Glutamatergic neuron (in vitro differentiated cells): ENCODE data around the gene ADCYAP1. TPM values are rescaled to one million over a fixed set of nuclear protein-coding genes. Genes with fewer than 3 reads are reported as not detected.
A peak's percentile ranks its signal among the peaks of the same experiment; 100 is the strongest.

ENCODE experiments used
- DNase-seq: peaks from one replicate; pipeline ENCODE4 v3.0.0; 2022
- H3K27ac Mint-ChIP-seq: one replicate; pipeline ENCODE4 v1.8.0; 2020; ENCODE audit warnings: mild to moderate bottlenecking, mixed read lengths, inconsistent platforms; ENCODE audit not compliant: unreplicated experiment
- H3K27me3 Mint-ChIP-seq: one replicate; pipeline ENCODE4 v1.8.0; 2020; ENCODE audit warnings: mild to moderate bottlenecking, moderate library complexity, mixed read lengths, inconsistent platforms; ENCODE audit not compliant: unreplicated experiment
- H3K36me3 Mint-ChIP-seq: one replicate; pipeline ENCODE4 v1.8.0; 2020; ENCODE audit warnings: mild to moderate bottlenecking, mixed read lengths, inconsistent platforms; ENCODE audit not compliant: unreplicated experiment
- H3K4me1 Mint-ChIP-seq: one replicate; pipeline ENCODE4 v1.8.0; 2020; ENCODE audit warnings: mild to moderate bottlenecking, low read depth, mixed read lengths, inconsistent platforms; ENCODE audit not compliant: unreplicated experiment
- H3K4me3 Mint-ChIP-seq: one replicate; pipeline ENCODE4 v1.8.0; 2020; ENCODE audit warnings: mild to moderate bottlenecking, mixed read lengths, inconsistent platforms; ENCODE audit not compliant: unreplicated experiment
- H3K9me3 Mint-ChIP-seq: one replicate; pipeline ENCODE4 v1.8.0; 2020; ENCODE audit warnings: mild to moderate bottlenecking, moderate library complexity, mixed read lengths, inconsistent platforms; ENCODE audit not compliant: unreplicated experiment
- CTCF ChIP-seq: fragments of 200-600 bp; sonication (generic); IDR thresholded peaks from one replicate; pipeline ENCODE4 v1.5.0; 2021; ENCODE audit not compliant: partially characterized antibody, unreplicated experiment
- total RNA-seq: library from RNA; stranded (reverse); fragmentation: NEBNext Ultra II Directional; extraction: Animal tissue kit (Norgen Biotek cat#: 25700); gene quantifications from one replicate; pipeline ENCODE4 v1.2.1, GENCODE V29; 2021; ENCODE audit not compliant: unreplicated experiment

ADCYAP1 gene
- total RNA-seq, 1 donor from 2014 or later = 16.9 TPM

GRCh38 chr18:896315-896714 is 8.4 kb upstream of the ADCYAP1 start:
- peaks cover 2% of the 10 kb centered on the region for H3K9me3 Mint-ChIP-seq
- H3K27me3 Mint-ChIP-seq = peaks cover under 1% of the 10 kb centered on the region
- no peak for TF ChIP-seq CTCF
- no peaks in the 10 kb centered on the region for H3K36me3 Mint-ChIP-seq
- H3K4me3 Mint-ChIP-seq = no peak overlapping the region
- no peak overlapping the region for H3K27ac Mint-ChIP-seq
- DNase-seq = no peak
- H3K4me1 Mint-ChIP-seq = peaks cover 5% of the 10 kb centered on the region

GRCh38 chr18:901761-902160 is 2.9 kb upstream of the ADCYAP1 start:
- no peak for DNase-seq
- Mint-ChIP-seq H3K4me1 (peaks cover 11% of the 10 kb centered on the region), H3K27ac (no peak overlapping the region), H3K9me3 (peaks cover 5% of the 10 kb centered on the region), H3K36me3 (no peaks in the 10 kb centered on the region), H3K4me3 (no peak overlapping the region), H3K27me3 (peaks cover 18% of the 10 kb centered on the region)
- TF ChIP-seq CTCF = no peak

- H3K36me3 Mint-ChIP-seq = no peaks in the 10 kb centered on the region
- H3K4me3 Mint-ChIP-seq = peak overlapping the region; percentile 55
- peaks cover 19% of the 10 kb centered on the region for H3K27me3 Mint-ChIP-seq
- TF ChIP-seq CTCF = no peak
- H3K9me3 Mint-ChIP-seq = peaks cover 5% of the 10 kb centered on the region
- peak overlapping the region; percentile 7 for H3K27ac Mint-ChIP-seq
- DNase-seq = no peak
- H3K4me1 Mint-ChIP-seq = peaks cover 11% of the 10 kb centered on the region
Measured at GRCh38 chr18:902229-902628, 2.4 kb upstream of the ADCYAP1 start.

GRCh38 chr18:903701-904100 is 970 bp upstream of the ADCYAP1 start:
- peaks cover 23% of the 10 kb centered on the region for H3K27me3 Mint-ChIP-seq
- TF ChIP-seq CTCF = no peak
- peak overlapping the region; percentile 54 for H3K4me3 Mint-ChIP-seq
- no peak overlapping the region for H3K27ac Mint-ChIP-seq
- peaks cover 7% of the 10 kb centered on the region for H3K9me3 Mint-ChIP-seq
- no peaks in the 10 kb centered on the region for H3K36me3 Mint-ChIP-seq
- peaks cover 11% of the 10 kb centered on the region for H3K4me1 Mint-ChIP-seq
- DNase-seq = peak; percentile 43

GRCh38 chr18:905307-905947 is 756 bp downstream of the ADCYAP1 start:
- peak; percentile 34 for DNase-seq
- TF ChIP-seq CTCF = no peak
- peak overlapping the region; percentile 84 for H3K27ac Mint-ChIP-seq
- H3K27me3 Mint-ChIP-seq = peaks cover 27% of the 10 kb centered on the region
- peaks cover 14% of the 10 kb centered on the region for H3K4me1 Mint-ChIP-seq
- no peaks in the 10 kb centered on the region for H3K36me3 Mint-ChIP-seq
- H3K4me3 Mint-ChIP-seq = peak overlapping the region; percentile 96
- peaks cover 9% of the 10 kb centered on the region for H3K9me3 Mint-ChIP-seq
